HG02970 (cell line): ENCODE data around the gene ANXA6.
A peak's percentile ranks its signal among the peaks of the same experiment; 100 is the strongest.

Experiments used
- ATAC-seq: cut with Tn5 transposase; IDR thresholded peaks from one replicate; pipeline ENCODE4 v1.9.1; 2021; ENCODE audit warnings: mild to moderate bottlenecking, moderate library complexity, moderate number of reproducible peaks; ENCODE audit not compliant: unreplicated experiment, low FRiP score

The ANXA6 gene

DNA sequence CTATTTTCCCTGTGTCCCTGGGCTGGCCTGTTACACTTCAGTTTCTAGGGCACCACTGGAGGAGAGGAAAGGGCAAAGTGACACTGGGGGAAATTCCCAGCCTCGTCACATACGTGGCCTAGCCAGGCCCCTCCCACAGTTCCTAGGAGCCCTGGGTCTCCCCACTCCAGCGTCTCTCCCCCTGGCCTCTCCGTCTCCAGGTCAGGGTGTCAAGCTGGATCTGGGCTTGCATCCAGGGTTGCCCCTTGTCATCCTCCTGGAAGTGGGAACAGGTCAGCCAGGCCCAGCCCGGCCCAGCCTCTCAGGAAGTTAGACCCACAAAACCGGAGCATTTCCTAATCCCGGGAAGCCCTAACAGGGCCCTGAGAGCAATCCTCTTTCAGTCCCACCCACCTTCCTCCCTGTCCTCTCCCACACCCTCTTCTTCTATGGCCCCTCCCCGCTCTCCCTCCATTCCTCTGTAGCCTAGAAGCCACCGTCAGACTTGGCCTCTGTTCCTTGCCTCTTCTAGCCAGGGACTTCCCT lies 72.0 kb downstream of the ANXA6 start:
- ATAC-seq, result no peak

DNA sequence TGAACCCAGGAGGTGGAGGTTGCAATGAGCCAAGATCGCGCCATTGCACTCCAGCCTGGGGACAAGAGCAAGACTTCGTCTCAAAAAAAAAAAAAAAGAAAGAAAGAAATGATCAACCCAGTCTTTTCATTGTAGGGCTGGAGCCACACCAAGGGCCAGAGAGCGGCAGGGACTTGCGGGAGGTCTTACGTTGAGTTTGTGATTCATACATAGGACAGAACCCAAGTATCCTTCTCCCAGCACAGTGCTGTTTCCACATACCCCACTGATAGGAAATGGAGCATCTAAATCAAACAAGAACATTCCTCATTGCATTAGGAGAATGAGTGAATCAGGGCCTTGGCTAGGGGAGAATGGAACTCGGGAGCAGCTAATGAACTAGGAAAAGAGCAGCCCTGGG lies 73.2 kb downstream of the ANXA6 start:
- no peak for ATAC-seq

DNA sequence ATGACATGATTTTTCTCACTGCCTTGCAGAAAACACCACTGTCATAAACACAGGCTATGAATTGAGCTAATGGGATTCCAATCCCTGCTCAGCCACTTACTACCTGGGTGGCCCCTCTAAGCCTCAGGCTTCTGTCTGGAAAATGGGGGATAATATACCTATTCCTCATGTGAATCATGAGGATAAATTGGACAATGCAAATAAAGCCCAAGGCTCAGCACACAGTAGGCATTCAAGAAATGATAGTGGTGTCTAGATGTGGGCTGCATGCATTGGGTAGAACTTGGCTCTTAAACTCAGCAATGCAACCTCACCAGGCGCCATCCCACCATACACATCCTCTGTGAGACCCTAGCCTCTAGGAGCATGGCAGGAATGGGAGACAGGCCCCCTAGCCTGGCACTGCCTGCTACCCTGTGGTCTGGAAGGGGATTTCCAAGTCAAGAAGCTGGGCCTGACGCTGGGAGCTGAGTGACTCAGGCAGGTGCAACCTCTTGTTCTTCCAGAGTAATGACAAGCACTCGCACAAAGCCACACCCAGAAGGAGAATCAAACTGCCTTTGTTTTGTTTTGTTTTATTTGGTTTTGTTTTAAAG lies 74.4 kb downstream of the ANXA6 start:
- no peak for ATAC-seq

- ATAC-seq, result no peak
Measured at GRCh38 chr5:151082282-151082902, 75.2 kb downstream of the ANXA6 start.

- ATAC-seq, result no peak
Measured at GRCh38 chr5:151081431-151082281, 75.9 kb downstream of the ANXA6 start.

- ATAC-seq, result peak; percentile 79
Measured at GRCh38 chr5:151080613-151081430, 76.8 kb downstream of the ANXA6 start, which contains the start of gene TNIP1. TNIP1 (minus strand) TSS chr5:151081034; CDS start chr5:151065095, 15,939 bp downstream.

DNA sequence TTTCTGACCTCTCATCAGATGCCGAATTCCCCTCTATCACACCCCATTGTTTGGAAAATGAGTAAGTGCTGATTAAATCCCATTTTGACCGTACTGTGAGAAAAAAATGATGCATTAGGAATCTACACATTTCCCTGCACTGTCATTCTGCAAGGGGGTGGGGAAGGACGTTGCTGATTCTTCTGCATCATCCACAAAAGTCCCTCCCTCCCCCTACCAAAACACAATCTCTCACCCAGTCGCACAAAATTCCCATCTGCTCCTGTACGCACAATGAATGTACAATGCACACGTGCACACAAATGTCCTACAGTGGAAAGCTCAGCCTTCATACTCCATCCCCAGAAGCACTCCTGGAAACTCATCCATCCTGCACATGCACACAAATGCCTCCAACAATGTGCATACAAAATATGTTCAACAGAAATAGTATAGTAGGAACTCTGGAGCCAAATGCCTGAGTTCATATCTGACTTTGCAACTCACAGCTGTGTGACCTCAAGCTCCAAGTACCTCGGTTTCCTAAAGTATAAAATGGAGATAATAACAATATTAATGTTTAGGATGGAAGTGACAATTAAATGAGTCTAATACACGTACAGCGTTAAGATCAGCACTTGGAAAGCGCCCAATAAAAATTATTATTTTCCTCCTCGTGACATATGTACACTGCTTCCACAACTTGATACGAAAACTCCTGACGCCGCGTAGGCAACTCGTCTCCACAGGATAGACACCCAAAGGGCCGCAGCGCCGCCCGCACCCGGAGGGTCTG lies 77.6 kb downstream of the ANXA6 start:
- ATAC-seq, result no peak

- peak; percentile 32 for ATAC-seq
Measured at GRCh38 chr5:151078490-151079262, 78.9 kb downstream of the ANXA6 start.

GRCh38 chr5:151077967-151078366 lies 79.6 kb downstream of the ANXA6 start:
- ATAC-seq, result no peak

GRCh38 chr5:151077419-151077818 lies 80.2 kb downstream of the ANXA6 start:
- ATAC-seq, result no peak

DNA sequence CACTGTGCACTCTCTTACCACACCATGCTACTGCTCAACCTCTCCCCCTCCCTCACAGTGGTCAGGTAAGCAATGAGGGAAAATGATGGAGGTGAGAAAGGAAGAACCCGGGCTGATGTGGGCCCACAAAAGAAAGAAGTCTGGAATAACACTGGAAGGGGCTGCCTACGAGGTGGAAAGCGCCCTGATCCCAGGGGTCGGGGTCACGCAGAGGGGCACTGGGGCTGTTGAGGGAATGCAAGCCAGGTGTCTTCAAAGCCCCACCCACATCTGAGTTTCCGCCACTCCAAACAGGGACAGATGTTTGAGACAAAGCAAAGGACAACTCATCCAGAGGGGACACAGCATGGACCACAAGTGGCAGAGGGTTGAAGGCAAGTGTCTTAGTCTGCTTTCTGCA lies 81.0 kb downstream of the ANXA6 start:
- ATAC-seq, result no peak

GRCh38 chr5:151075698-151076331 lies 81.8 kb downstream of the ANXA6 start:
- no peak for ATAC-seq

DNA sequence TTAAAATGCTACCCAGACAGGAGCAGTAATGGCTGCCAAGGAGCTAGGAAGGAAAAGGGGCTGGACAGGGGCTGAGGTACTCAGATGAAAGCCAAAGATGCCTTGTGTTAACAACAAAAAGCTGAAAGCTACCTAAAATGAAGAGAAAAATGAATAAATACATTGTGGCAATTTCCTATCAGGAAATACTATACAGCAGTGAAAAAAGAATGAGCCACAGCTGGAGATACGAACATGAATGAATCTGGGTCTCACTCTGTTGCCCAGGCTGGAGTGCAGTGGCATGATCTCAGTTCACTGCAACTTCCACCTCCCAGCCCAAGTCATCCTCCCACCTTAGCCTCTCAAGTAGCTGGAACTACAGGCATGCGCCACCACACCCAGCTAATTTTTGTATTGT lies 83.0 kb downstream of the ANXA6 start:
- no peak for ATAC-seq

DNA sequence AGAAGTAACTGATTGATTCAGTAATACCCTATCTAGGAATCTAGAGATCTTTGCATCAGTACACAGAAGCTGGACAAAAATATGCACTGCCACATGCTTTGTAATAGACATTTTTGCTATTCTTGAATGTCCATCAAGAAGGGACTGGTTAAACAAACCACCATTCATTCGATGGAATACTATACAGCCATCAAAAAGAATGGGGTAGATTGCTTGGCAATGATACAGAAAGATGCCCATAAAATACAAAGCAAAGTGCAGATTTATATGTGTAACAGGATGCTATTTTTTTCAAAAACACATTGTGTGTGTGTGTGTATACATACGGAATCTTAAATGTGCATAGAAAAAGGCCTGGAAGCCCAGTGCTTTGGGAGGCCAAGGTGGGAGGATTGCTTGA lies 84.3 kb downstream of the ANXA6 start:
- no peak for ATAC-seq

DNA sequence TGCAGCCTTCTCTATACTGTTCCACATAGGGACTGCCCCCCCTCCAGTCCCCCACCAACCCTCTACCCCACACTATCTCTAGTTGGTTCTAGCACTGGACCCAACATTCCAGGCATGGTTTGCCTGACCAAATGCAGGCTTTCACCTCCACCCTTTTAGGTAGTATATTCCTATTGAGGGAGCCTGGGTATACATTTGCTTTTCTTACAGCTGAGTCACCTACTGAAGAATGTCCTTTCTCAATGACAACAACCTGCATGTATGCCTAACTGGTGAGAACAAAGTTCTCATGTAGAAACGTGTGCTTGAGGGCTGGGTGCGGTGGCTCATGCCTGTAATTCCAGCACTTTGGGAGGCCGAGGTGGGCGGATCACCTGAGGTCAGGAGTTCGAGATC lies 85.0 kb downstream of the ANXA6 start:
- ATAC-seq, result no peak

DNA sequence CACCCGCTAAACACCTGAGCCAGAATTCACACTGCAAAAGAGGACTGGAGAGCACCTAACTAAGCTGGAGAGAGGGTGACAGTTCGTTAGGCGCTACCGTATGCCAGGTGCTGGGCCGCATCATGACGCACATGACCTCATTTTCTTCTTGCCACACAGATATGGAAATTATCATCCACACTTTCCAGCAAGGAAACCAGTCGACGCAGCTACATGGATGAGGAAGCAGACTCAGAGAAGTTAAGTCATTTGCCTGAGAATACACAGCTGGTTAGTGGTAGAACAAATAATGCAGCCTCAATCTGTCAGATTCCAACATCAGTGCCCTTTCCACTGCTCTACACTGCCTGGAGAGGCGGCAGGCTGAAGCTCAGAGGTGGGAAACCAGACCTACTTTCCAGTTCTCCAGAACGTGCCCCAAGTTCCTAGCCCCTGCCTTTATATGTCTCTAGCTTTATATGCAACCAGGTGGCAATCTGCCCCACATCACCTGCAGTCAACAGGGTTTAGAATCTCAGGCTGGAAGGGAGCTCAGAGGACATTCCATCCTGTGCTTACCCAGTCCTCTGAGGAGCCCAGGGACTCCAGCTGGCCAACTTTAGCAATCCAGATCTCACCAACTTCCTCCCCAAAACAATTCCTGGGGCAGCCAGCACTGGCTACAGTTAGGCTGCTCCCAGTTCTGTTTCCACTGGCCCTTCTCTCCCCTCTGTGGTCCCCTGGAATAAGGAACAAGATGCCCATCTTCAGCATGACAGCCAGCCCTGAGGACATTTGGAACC lies 85.5 kb downstream of the ANXA6 start:
- ATAC-seq, result no peak

DNA sequence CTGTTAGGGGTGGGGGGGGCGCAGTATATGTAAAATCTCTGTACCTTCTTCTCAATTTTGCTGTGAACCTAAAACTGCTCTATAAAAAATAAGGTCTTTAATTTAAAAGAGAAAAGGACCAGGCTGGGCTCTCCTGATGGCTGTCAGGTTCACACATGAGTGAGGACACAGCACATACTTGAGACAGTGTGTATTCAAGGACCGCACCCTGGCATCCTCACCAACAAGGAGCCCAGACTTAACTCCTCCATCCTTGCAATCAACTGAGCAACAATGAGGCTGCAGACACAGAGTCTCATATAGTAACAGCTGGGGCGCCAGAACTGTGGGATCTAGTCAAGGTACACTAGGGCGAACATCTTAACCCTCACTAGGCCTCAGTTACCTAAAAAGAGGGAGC lies 86.6 kb downstream of the ANXA6 start:
- no peak for ATAC-seq

- no peak for ATAC-seq
Measured at GRCh38 chr5:151070449-151070848, 87.1 kb downstream of the ANXA6 start.
